Cardiac septum (tissue), 1 donor: ENCODE measurements around the gene ARHGAP24. TPM values are rescaled to one million over a fixed set of nuclear protein-coding genes. Genes with fewer than 3 reads are reported as not detected.

Experiments
- DNase-seq: peaks from one replicate; pipeline ENCODE4 v3.0.0-alpha.2; 2020; ENCODE audit warnings: low spot score
- intact Hi-C: fragments of 100-400 bp; cut with DNase I; formaldehyde crosslinking; loops from one replicate; pipeline ENCODE4 v1.14.0; 2022
- microRNA-seq: library from miRNA; unstranded; fragments of <30 nt; microRNA quantifications from one replicate; pipeline ENCODE4 v1.2.0, GENCODE V29; 2020
- total RNA-seq: library from RNA; stranded (reverse); fragmentation: NEBNext Ultra II Directional; extraction: Animal tissue kit (Norgen Biotek cat#: 25700); gene quantifications from one replicate; pipeline ENCODE4 v1.2.1, GENCODE V29; 2021
- donor health status: DM: no; HTN: no; CAD: no.

Gene ARHGAP24
- total RNA-seq, 1 donor from 2014 or later = 60.1 TPM

DNA sequence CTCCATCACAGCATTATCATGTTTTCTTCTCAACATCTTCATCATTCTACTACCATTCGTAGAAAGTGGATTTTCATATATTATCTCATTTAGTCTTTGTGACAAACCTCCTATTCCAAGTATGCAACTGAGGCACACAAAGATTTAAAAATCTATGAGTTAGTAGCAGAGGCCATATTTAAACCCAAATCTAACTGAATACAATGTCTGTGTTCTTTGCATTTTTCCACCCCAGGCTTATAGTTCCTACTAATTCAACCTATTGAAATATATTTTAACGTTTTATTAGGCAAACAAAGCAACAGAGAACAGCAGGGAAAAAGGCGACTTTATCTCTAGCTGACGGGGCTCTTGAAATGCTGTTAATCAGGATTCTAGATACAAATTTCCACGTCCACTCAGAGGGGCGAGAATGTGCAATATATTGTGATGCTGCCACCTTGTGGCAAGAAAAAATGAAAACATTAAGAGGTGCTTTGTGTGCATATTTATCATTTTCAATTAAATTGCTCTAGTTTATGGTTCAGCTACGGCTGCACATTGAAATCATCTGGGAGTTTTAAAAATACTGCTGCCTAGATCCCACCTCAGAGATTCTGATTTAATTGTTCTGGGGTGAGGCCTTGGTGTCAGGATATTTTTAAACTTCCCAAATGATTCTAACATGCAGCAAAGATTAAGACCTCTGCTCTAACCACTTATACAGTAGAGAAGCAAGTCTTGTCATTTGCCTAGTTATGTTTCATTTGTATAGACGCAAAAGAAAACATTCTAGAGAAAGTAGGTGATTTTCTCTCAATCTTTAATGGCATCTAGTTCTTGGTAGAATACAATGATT, 569.0 kb downstream of the ARHGAP24 start:
- intact Hi-C loops = loop anchor here (5.0 to 10.0 kb wide), 5 partner anchors 77 to 957 kb away; no protein-coding TSS in a partner anchor
- no peak for DNase-seq

DNA sequence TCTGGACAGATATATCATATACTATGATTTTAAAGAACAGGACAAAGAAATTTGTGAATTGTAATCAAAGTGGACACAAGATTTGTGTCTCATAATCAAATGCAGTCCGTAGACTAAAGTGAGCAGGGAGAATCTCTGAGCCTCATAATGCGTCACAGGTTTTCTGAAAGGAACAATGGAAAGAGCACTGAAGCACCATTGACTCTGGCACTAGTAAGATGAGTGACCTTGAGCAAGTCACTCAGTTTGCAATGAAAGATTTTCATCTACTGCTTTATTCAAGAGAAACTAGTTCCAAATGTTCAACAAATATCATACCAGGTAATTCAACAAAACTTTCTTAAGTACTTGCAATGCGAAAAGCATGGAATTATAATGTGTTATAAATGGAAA, 569.6 kb downstream of the ARHGAP24 start:
- DNase-seq = no peak
- intact Hi-C loops = loop anchor here (5.0 to 10.0 kb wide), 5 partner anchors 77 to 957 kb away; no protein-coding TSS in a partner anchor

GRCh38 chr4:86048426-86048825, 573.5 kb downstream of the ARHGAP24 start:
- DNase-seq = no peak
- intact Hi-C loops = loop anchor here (10.0 kb wide), 2 partner anchors 254 to 294 kb away; no protein-coding TSS in a partner anchor

- DNase-seq = no peak
- intact Hi-C loops = no loop called here
Measured at GRCh38 chr4:86050496-86050895, 575.5 kb downstream of the ARHGAP24 start.

Small RNA genes lying within 50 kb of the gene (microRNA-seq; reads per million reads assigned to microRNA genes)
- gene MIR4451 = not detected
